ENCODE results near the gene AP1B1.

The AP1B1 gene

GRCh38 chr22:29300807-29301601, 87.4 kb downstream of the AP1B1 start:
- no peak for DNase-seq (ENCODE audit: low read depth)

GRCh38 chr22:29300467-29300806, 87.9 kb downstream of the AP1B1 start:
- DNase-seq (ENCODE audit: low read depth): no peak

GRCh38 chr22:29299136-29299900, 89.1 kb downstream of the AP1B1 start:
- DNase-seq (ENCODE audit: low read depth): no peak

- no peak for DNase-seq (ENCODE audit: low read depth)
Observed at GRCh38 chr22:29298641-29299040, 89.7 kb downstream of the AP1B1 start.

GRCh38 chr22:29292379-29292778, 96.0 kb downstream of the AP1B1 start:
- no peak for DNase-seq (ENCODE audit: low read depth)

GRCh38 chr22:29291215-29291614, 97.2 kb downstream of the AP1B1 start:
- DNase-seq (ENCODE audit: low read depth): no peak

- no peak for DNase-seq (ENCODE audit: low read depth)
Observed at GRCh38 chr22:29290061-29290460, 98.3 kb downstream of the AP1B1 start.

GRCh38 chr22:29288837-29289236, 99.5 kb downstream of the AP1B1 start:
- DNase-seq (ENCODE audit: low read depth): no peak

GRCh38 chr22:29284196-29284595, 104.2 kb downstream of the AP1B1 start:
- DNase-seq (ENCODE audit: low read depth): no peak

GRCh38 chr22:29277927-29278326, 110.4 kb downstream of the AP1B1 start:
- DNase-seq (ENCODE audit: low read depth): no peak
